Activated naive CD4-positive, alpha-beta T cell treated with anti-CD3 and anti-CD28 coated beads, Interleukin-2, amount 10 ng/mL, durations not matched to agents 7 days and 5 days (primary cell): ENCODE data around the gene ORC4.

Source experiments
- CTCF ChIA-PET: fragments of 350-600 bp; sonication (Branson Sonifier 250); formaldehyde crosslinking; loops from one replicate; lab custom pipeline; 2021; ENCODE audit warnings: antibody characterized with exemption; lab: Charles Lee
- DNase-seq: peaks from one replicate; pipeline ENCODE4 v3.0.0-alpha.2; 2020
- H3K27ac Mint-ChIP-seq: one replicate; pipeline ENCODE4 v1.8.0; 2021; ENCODE audit warnings: mild to moderate bottlenecking, moderate library complexity, mixed read lengths
- H3K27me3 Mint-ChIP-seq: one replicate; pipeline ENCODE4 v1.8.0; 2021; ENCODE audit warnings: mild to moderate bottlenecking, mixed read lengths
- H3K36me3 Mint-ChIP-seq: one replicate; pipeline ENCODE4 v1.8.0; 2021; ENCODE audit warnings: mixed read lengths
- H3K4me1 Mint-ChIP-seq: one replicate; pipeline ENCODE4 v1.8.0; 2021; ENCODE audit warnings: mixed read lengths
- H3K4me3 Mint-ChIP-seq: one replicate; pipeline ENCODE4 v1.8.0; 2021; ENCODE audit warnings: mild to moderate bottlenecking, moderate library complexity, mixed read lengths
- H3K9me3 Mint-ChIP-seq: one replicate; pipeline ENCODE4 v1.8.0; 2021; ENCODE audit warnings: mixed read lengths

The ORC4 gene

GRCh38 chr2:148020111-148021058 is at the start of gene ORC4:
Gene ORC4 (minus strand): TSS chr2:148020737. CDS start chr2:147975958, 44,779 bp downstream.
- Mint-ChIP-seq H3K9me3 (no peaks in the 10 kb centered on the region), H3K4me3 (peak within 1 kb of the TSS; percentile 99), H3K27me3 (no peaks in the 10 kb centered on the region), H3K27ac (peak within 1 kb of the TSS; percentile 98), H3K36me3 (peaks cover 15% of the 10 kb centered on the region), H3K4me1 (peaks cover 56% of the 10 kb centered on the region)
- CTCF ChIA-PET: interaction anchor here (0.6 to 1.9 kb wide), 3 partner anchors 31 to 660 kb away, joined by 3 to 5 read pairs (median 5); no protein-coding TSS in a partner anchor
- DNase-seq: peak; percentile 98

GRCh38 chr2:148067801-148068200 is 47.3 kb upstream of the ORC4 start:
- H3K4me1 Mint-ChIP-seq: no peaks in the 10 kb centered on the region
- DNase-seq: no peak
- H3K9me3 Mint-ChIP-seq: no peaks in the 10 kb centered on the region
- H3K27ac Mint-ChIP-seq: no peak overlapping the region
- peaks cover 2% of the 10 kb centered on the region for H3K36me3 Mint-ChIP-seq
- H3K4me3 Mint-ChIP-seq: no peak overlapping the region
- H3K27me3 Mint-ChIP-seq: no peaks in the 10 kb centered on the region
- CTCF ChIA-PET: no interaction called here

- no peak overlapping the region for H3K4me3 Mint-ChIP-seq
- no peaks in the 10 kb centered on the region for H3K4me1 Mint-ChIP-seq
- no peaks in the 10 kb centered on the region for H3K9me3 Mint-ChIP-seq
- H3K27me3 Mint-ChIP-seq: no peaks in the 10 kb centered on the region
- DNase-seq: no peak
- CTCF ChIA-PET: interaction anchor here (1.1 kb wide), 1 partner anchor 11 kb away, joined by 3 read pairs; no protein-coding TSS in a partner anchor
- H3K36me3 Mint-ChIP-seq: peaks cover 2% of the 10 kb centered on the region
- no peak overlapping the region for H3K27ac Mint-ChIP-seq
Observed at GRCh38 chr2:148065936-148066335, 45.4 kb upstream of the ORC4 start.

GRCh38 chr2:148063633-148064032 is 43.1 kb upstream of the ORC4 start:
- Mint-ChIP-seq H3K4me3 (no peak overlapping the region), H3K9me3 (no peaks in the 10 kb centered on the region), H3K27me3 (no peaks in the 10 kb centered on the region), H3K36me3 (peaks cover 2% of the 10 kb centered on the region), H3K4me1 (no peaks in the 10 kb centered on the region), H3K27ac (no peak overlapping the region)
- CTCF ChIA-PET: no interaction called here
- no peak for DNase-seq

- CTCF ChIA-PET: no interaction called here
- DNase-seq: no peak
- Mint-ChIP-seq H3K27me3 (no peaks in the 10 kb centered on the region), H3K4me3 (no peak overlapping the region), H3K9me3 (no peaks in the 10 kb centered on the region), H3K27ac (no peak overlapping the region), H3K36me3 (peaks cover 6% of the 10 kb centered on the region), H3K4me1 (no peaks in the 10 kb centered on the region)
Observed at GRCh38 chr2:148058641-148059040, 38.1 kb upstream of the ORC4 start.

- peaks cover 3% of the 10 kb centered on the region for H3K36me3 Mint-ChIP-seq
- peaks cover 7% of the 10 kb centered on the region for H3K4me1 Mint-ChIP-seq
- H3K27ac Mint-ChIP-seq: no peak overlapping the region
- no peak overlapping the region for H3K4me3 Mint-ChIP-seq
- H3K27me3 Mint-ChIP-seq: no peaks in the 10 kb centered on the region
- H3K9me3 Mint-ChIP-seq: no peaks in the 10 kb centered on the region
- no peak for DNase-seq
- CTCF ChIA-PET: no interaction called here
Observed at GRCh38 chr2:148052687-148053086, 32.1 kb upstream of the ORC4 start.

- peaks cover 16% of the 10 kb centered on the region for H3K4me1 Mint-ChIP-seq
- no peaks in the 10 kb centered on the region for H3K9me3 Mint-ChIP-seq
- CTCF ChIA-PET: no interaction called here
- H3K36me3 Mint-ChIP-seq: peaks cover 1% of the 10 kb centered on the region
- no peaks in the 10 kb centered on the region for H3K27me3 Mint-ChIP-seq
- DNase-seq: no peak
- H3K4me3 Mint-ChIP-seq: no peak overlapping the region
- no peak overlapping the region for H3K27ac Mint-ChIP-seq
Observed at GRCh38 chr2:148049284-148049683, 28.7 kb upstream of the ORC4 start.

- Mint-ChIP-seq H3K27me3 (no peaks in the 10 kb centered on the region), H3K4me1 (peaks cover 16% of the 10 kb centered on the region), H3K36me3 (peaks cover 1% of the 10 kb centered on the region), H3K9me3 (no peaks in the 10 kb centered on the region), H3K27ac (no peak overlapping the region), H3K4me3 (no peak overlapping the region)
- CTCF ChIA-PET: no interaction called here
- no peak for DNase-seq
Observed at GRCh38 chr2:148048475-148049221, 28.1 kb upstream of the ORC4 start.

GRCh38 chr2:148046802-148047201 is 26.3 kb upstream of the ORC4 start:
- H3K27me3 Mint-ChIP-seq: no peaks in the 10 kb centered on the region
- H3K27ac Mint-ChIP-seq: no peak overlapping the region
- no peak overlapping the region for H3K4me3 Mint-ChIP-seq
- CTCF ChIA-PET: no interaction called here
- no peak for DNase-seq
- no peaks in the 10 kb centered on the region for H3K9me3 Mint-ChIP-seq
- H3K36me3 Mint-ChIP-seq: peaks cover 1% of the 10 kb centered on the region
- H3K4me1 Mint-ChIP-seq: peaks cover 16% of the 10 kb centered on the region

GRCh38 chr2:148044322-148044721 is 23.8 kb upstream of the ORC4 start:
- Mint-ChIP-seq H3K4me1 (peaks cover 16% of the 10 kb centered on the region), H3K4me3 (no peak overlapping the region), H3K27me3 (no peaks in the 10 kb centered on the region), H3K27ac (no peak overlapping the region), H3K9me3 (no peaks in the 10 kb centered on the region), H3K36me3 (peaks cover 6% of the 10 kb centered on the region)
- CTCF ChIA-PET: no interaction called here
- no peak for DNase-seq

- Mint-ChIP-seq H3K27me3 (no peaks in the 10 kb centered on the region), H3K4me1 (peaks cover 9% of the 10 kb centered on the region), H3K9me3 (no peaks in the 10 kb centered on the region), H3K27ac (no peak overlapping the region), H3K4me3 (no peak overlapping the region), H3K36me3 (peaks cover 6% of the 10 kb centered on the region)
- DNase-seq: no peak
- CTCF ChIA-PET: no interaction called here
Observed at GRCh38 chr2:148042219-148042618, 21.7 kb upstream of the ORC4 start.

GRCh38 chr2:148039783-148040182 is 19.2 kb upstream of the ORC4 start:
- no peak overlapping the region for H3K27ac Mint-ChIP-seq
- no peak overlapping the region for H3K4me3 Mint-ChIP-seq
- no peak for DNase-seq
- H3K4me1 Mint-ChIP-seq: no peaks in the 10 kb centered on the region
- H3K27me3 Mint-ChIP-seq: no peaks in the 10 kb centered on the region
- peaks cover 9% of the 10 kb centered on the region for H3K36me3 Mint-ChIP-seq
- no peaks in the 10 kb centered on the region for H3K9me3 Mint-ChIP-seq
- CTCF ChIA-PET: interaction anchor here (0.9 kb wide), 1 partner anchor 50 kb away, joined by 3 read pairs; no protein-coding TSS in a partner anchor

- CTCF ChIA-PET: interaction anchor here (1.8 kb wide), 1 partner anchor 42 kb away, joined by 3 read pairs; no protein-coding TSS in a partner anchor
- peaks cover 3% of the 10 kb centered on the region for H3K36me3 Mint-ChIP-seq
- H3K4me1 Mint-ChIP-seq: no peaks in the 10 kb centered on the region
- H3K27ac Mint-ChIP-seq: no peak overlapping the region
- no peak for DNase-seq
- no peak overlapping the region for H3K4me3 Mint-ChIP-seq
- H3K9me3 Mint-ChIP-seq: no peaks in the 10 kb centered on the region
- H3K27me3 Mint-ChIP-seq: no peaks in the 10 kb centered on the region
Observed at GRCh38 chr2:148032215-148032614, 11.7 kb upstream of the ORC4 start.

GRCh38 chr2:148031152-148031551 is 10.6 kb upstream of the ORC4 start:
- H3K27me3 Mint-ChIP-seq: no peaks in the 10 kb centered on the region
- peaks cover 3% of the 10 kb centered on the region for H3K36me3 Mint-ChIP-seq
- H3K9me3 Mint-ChIP-seq: no peaks in the 10 kb centered on the region
- no peak for DNase-seq
- H3K4me3 Mint-ChIP-seq: no peak overlapping the region
- CTCF ChIA-PET: interaction anchor here (1.8 kb wide), 1 partner anchor 41 kb away, joined by 3 read pairs; no protein-coding TSS in a partner anchor
- H3K27ac Mint-ChIP-seq: no peak overlapping the region
- no peaks in the 10 kb centered on the region for H3K4me1 Mint-ChIP-seq
